Measurements from ENCODE around the gene TAF1L.
A peak's percentile ranks its signal among the peaks of the same experiment; 100 is the strongest.

The TAF1L gene

GRCh38 chr9:32590476-32590875, 45.0 kb downstream of the TAF1L start:
- no peak for DNase-seq

GRCh38 chr9:32589083-32589723, 46.3 kb downstream of the TAF1L start:
- peak; percentile 61 for DNase-seq

- DNase-seq: no peak
These were observed 47.6 kb downstream of the TAF1L start for GRCh38 chr9:32587901-32588300.

- no peak for DNase-seq
These were observed 50.7 kb downstream of the TAF1L start for GRCh38 chr9:32584784-32585183.

GRCh38 chr9:32581512-32582143, 53.8 kb downstream of the TAF1L start:
- DNase-seq: peak; percentile 22

GRCh38 chr9:32580631-32581300, 54.7 kb downstream of the TAF1L start:
- no peak for DNase-seq

- DNase-seq: peak; percentile 13
These were observed 55.6 kb downstream of the TAF1L start for GRCh38 chr9:32579706-32580331.
